Left cardiac atrium (tissue), 4 donors: ENCODE measurements around the gene NBPF19. TPM values are rescaled to one million over a fixed set of nuclear protein-coding genes. Genes with fewer than 3 reads are reported as not detected.
"Not testable (repeated sequence)": the region's sequence is repeated elsewhere in the genome, so short reads cannot be mapped to it uniquely, and the experiment has no call there.

ENCODE experiments used
- ATAC-seq, 2 donors: fragments of 200-7000 bp; cut with Tn5 transposase; one replicate each; pipeline ENCODE4 v1.9.1; 2020; ENCODE audit warnings: mild to moderate bottlenecking in 2 of 2, moderate library complexity in 2 of 2
- DNase-seq: peaks from one replicate; pipeline ENCODE4 v3.0.0-alpha.2; 2020
- intact Hi-C, 2 donors: fragments of 100-400 bp; cut with DNase I; formaldehyde crosslinking; loops; one replicate each; pipeline versions ENCODE4 v1.14.1 to v1.15.1; 2022 to 2023
- long read RNA-seq: library from polyadenylated mRNA; unstranded; transcript quantifications from one replicate; pipeline ENCODE4 v2.0.0, GENCODE V29; 2021
- total RNA-seq, 2 donors: library from RNA; stranded (reverse); fragmentation: NEBNext Ultra II Directional; extraction: Animal tissue kit (Norgen Biotek cat#: 25700); gene quantifications; one replicate each; pipeline ENCODE4 v1.2.1, GENCODE V29; 2021
- donor health status: DM: no; HTN: yes; CAD: no.
- donor health status: DM: no; HTN: yes; CAD: no; lungs with severe emphysema.
- donor health status: DM: yes; HTN: yes; CAD: no.
- donor health status: Dilated cardiomyopathy.

NBPF19 gene
- 1 to 10 TPM; 6.3 TPM for total RNA-seq
- long read RNA-seq, partial matches to known transcripts = 0 of 4 reads
- long read RNA-seq, other reads (novel, unspliced or antisense) = 4 of 4 reads

GRCh38 chr1:149474745-149475144 lies at the start of gene NBPF19:
Gene NBPF19, plus strand, starts transcription at chr1:149475045. Its CDS starts 888 bp downstream, at chr1:149475933.
- DNase-seq, intact Hi-C loops, ATAC-seq: not testable (repeated sequence)

DNA sequence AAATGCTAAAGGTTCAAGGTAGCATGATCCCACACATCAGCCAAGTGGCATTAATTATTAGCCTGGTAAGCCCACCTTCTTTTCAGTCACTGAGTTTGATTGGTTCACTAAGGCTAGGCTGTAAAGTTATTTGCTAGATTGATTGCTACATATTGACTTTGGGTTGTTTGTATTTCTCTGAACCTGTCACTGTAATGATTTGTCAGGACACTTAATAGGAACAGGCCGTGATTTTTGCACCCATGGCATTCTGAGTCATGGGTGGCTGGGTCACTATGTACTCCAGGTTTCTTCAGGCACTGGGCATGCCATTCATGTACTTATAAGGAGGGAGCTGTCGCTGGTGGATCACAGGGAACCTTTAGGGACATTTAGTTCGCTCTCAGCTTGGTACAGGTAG lies 46.5 kb upstream of the NBPF19 start:
- ATAC-seq, intact Hi-C loops, DNase-seq: not testable (repeated sequence)

GRCh38 chr1:149445451-149445850 lies 29.4 kb upstream of the NBPF19 start:
- peak; percentile 30 for DNase-seq
- intact Hi-C loops, ATAC-seq: not testable (repeated sequence)

GRCh38 chr1:149452196-149452595 lies 22.6 kb upstream of the NBPF19 start:
- intact Hi-C loops, DNase-seq, ATAC-seq: not testable (repeated sequence)

GRCh38 chr1:149452652-149453051 lies 22.2 kb upstream of the NBPF19 start:
- DNase-seq, intact Hi-C loops: not testable (repeated sequence)

DNA sequence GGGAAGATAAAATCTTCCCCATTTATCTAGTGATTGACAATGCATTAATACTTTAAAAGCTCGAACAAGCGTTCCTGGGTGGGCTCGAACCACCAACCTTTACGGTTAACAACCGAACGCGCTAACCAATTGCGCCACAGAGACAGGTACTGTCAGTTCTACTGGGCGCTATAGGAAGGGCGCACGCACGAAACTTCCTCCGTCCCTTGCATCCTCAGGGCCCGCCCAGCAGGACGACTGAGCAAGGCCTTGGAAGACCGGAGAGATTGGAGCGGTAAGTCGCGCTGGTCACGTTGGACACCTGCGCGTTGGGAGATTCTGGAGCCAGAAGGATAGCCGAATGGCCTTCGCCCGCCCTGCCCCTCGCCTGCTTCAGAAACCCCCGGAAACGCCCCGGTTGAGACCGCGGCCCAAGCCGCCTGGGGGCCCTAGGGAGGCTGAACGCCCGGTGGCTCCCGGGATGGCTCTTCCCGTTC lies 83.5 kb downstream of the NBPF19 start:
- DNase-seq = peak; percentile 27
- intact Hi-C loops, ATAC-seq: not testable (repeated sequence)

More at GRCh38 chr1:149452652-149453051, 22.2 kb upstream of the NBPF19 start:
- not testable (repeated sequence) for ATAC-seq

DNA sequence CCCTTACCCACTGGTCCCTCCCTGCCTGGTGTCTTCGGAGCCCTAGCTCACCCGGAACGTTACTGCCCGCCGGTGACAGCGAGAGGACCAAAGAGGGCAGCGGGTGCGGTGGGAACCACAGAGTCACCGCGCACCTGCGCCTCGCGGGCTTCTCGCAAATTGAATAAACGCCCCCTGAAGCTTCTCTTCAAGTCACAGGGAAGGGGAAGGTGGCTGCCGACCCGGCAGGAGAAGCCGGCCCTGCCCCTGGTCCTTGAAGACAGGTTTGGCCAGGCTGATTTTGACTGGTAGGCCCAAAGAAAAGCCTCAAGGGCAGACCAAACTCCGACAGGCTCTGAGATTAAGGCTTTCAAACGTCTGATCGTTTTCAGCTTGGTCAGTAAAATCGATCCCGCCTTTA lies 87.0 kb downstream of the NBPF19 start:
- ATAC-seq, DNase-seq, intact Hi-C loops: not testable (repeated sequence)

DNA sequence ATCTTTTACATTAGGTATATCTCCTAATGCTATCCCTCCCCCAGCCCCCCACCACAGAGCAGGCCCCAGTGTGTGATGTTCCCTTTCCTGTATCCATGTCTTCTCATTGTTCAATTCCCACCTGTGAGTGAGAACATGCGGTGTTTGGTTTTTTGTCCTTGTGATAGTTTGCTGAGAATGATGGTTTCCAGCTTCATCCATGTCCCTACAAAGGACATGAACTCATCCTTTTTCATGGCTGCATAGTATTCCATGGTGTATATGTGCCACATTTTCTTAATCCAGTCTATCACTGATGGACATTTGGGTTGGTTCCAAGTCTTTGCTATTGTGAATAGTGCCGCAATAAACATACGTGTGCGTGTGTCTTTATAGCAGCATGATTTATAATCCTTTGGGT lies 90.6 kb downstream of the NBPF19 start:
- ATAC-seq, intact Hi-C loops, DNase-seq: not testable (repeated sequence)

DNA sequence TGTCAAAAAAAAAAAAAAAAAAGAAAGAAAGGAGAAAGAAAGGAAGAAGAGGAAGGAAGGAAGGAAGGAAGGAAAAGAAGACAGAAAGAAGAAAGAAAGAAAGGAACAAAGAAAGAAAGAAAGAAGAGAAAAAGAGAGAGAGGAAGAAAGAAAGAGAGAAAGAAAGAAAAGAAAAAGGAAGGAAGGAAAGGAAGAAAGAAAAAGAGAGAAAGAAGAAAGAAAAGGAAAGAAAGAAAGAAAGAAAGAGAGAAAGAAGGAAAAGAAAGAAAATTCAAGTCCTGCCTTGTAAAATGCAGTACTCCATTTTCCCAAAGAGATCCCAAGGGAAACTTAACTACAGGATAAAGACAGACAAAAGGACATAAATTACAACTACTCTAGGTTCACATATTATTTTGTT lies 97.9 kb downstream of the NBPF19 start:
- DNase-seq, ATAC-seq, intact Hi-C loops: not testable (repeated sequence)

GRCh38 chr1:149585592-149585991 lies 110.7 kb downstream of the NBPF19 start:
- intact Hi-C loops, ATAC-seq, DNase-seq: not testable (repeated sequence)

Other genes with a start within 250 kb of the NBPF19 start
- not detected for gene PPIAL4C, start 108.8 kb downstream of the NBPF19 start, total RNA-seq